Cardiac fibroblast (primary cell): ENCODE measurements around the gene CDHR5.
"Not testable (repeated sequence)": the region's sequence is repeated elsewhere in the genome, so short reads cannot be mapped to it uniquely, and the experiment has no call there.

Experiments used
- DNase-seq, 2 donors: peaks; one replicate each; pipeline versions ENCODE4 v3.0.0 to v3.0.0-alpha.2; 2010; ENCODE audit warnings: low read depth in 2 of 2
- H3K4me3 ChIP-seq, 2 donors: replicated peaks in 1 of 2; 1 replicate in 1 of 2; 2 replicates in 1 of 2; pipeline ENCODE4 v1.5.1; 2011; ENCODE audit warnings: low read depth in 2 of 2, low read length in 2 of 2, mild to moderate bottlenecking in 2 of 2, moderate library complexity in 1 of 2
- CTCF ChIP-seq: IDR thresholded peaks from one replicate; pipeline ENCODE4 v1.5.1; 2011; ENCODE audit warnings: low read depth, mild to moderate bottlenecking, low read length, inconsistent platforms

Gene CDHR5

GRCh38 chr11:655036-655726 is 30.4 kb upstream of the CDHR5 start:
- no peak for DNase-seq
- TF ChIP-seq CTCF = no peak
- H3K4me3 ChIP-seq = no peak overlapping the region

GRCh38 chr11:654444-654843 is 29.7 kb upstream of the CDHR5 start:
- DNase-seq, H3K4me3 ChIP-seq: not testable (repeated sequence)

GRCh38 chr11:653837-654236 is 29.1 kb upstream of the CDHR5 start:
- no peak overlapping the region for H3K4me3 ChIP-seq
- no peak for DNase-seq
- no peak for TF ChIP-seq CTCF

- not testable (repeated sequence) for H3K4me3 ChIP-seq, DNase-seq
These were observed 28.4 kb upstream of the CDHR5 start for GRCh38 chr11:653136-653535.

GRCh38 chr11:650482-650881 is 25.7 kb upstream of the CDHR5 start:
- TF ChIP-seq CTCF = no peak
- H3K4me3 ChIP-seq = no peak overlapping the region
- DNase-seq = peak in 1 of 2 donors; percentile 24

GRCh38 chr11:647672-648158 is 23.0 kb upstream of the CDHR5 start:
- H3K4me3 ChIP-seq, DNase-seq: not testable (repeated sequence)

- no peak for TF ChIP-seq CTCF
- no peak for DNase-seq
- no peak overlapping the region for H3K4me3 ChIP-seq
These were observed 21.5 kb upstream of the CDHR5 start for GRCh38 chr11:646214-646613.

GRCh38 chr11:645536-645935 is 20.8 kb upstream of the CDHR5 start:
- DNase-seq = no peak
- TF ChIP-seq CTCF = no peak
- H3K4me3 ChIP-seq = no peak overlapping the region
